ENCODE data around the gene SLC25A48. TPM values are rescaled to one million over a fixed set of nuclear protein-coding genes. Genes with fewer than 3 reads are reported as not detected.

SLC25A48 gene
- total RNA-seq, result not detected

GRCh38 chr5:135834639-135835529 is at the start of gene SLC25A48:
SLC25A48 (plus strand) TSS chr5:135834663; CDS start chr5:135834848, 185 bp downstream.
- Mint-ChIP-seq H3K4me1 (no peaks in the 10 kb centered on the region), H3K27me3 (peaks cover 39% of the 10 kb centered on the region), H3K27ac (no peak within 1 kb of the TSS), H3K36me3 (ENCODE audit: low read depth) (no peaks in the 10 kb centered on the region), H3K4me3 (no peak within 1 kb of the TSS), H3K9me3 (peaks cover 5% of the 10 kb centered on the region)
- ChIA-PET POLR2A (no interaction called here), CTCF (interaction anchor here (0.7 kb wide), 1 partner anchor 1357 kb away, joined by 3 read pairs; no protein-coding TSS in a partner anchor)
- peak; percentile 24 for DNase-seq

- ChIA-PET CTCF (no interaction called here), POLR2A (no interaction called here)
- H3K4me3 Mint-ChIP-seq, result no peak overlapping the region
- H3K27me3 Mint-ChIP-seq, result no peaks in the 10 kb centered on the region
- no peak for DNase-seq
- H3K27ac Mint-ChIP-seq, result no peak overlapping the region
- H3K9me3 Mint-ChIP-seq, result no peaks in the 10 kb centered on the region
- H3K4me1 Mint-ChIP-seq, result no peaks in the 10 kb centered on the region
- no peaks in the 10 kb centered on the region for H3K36me3 Mint-ChIP-seq (ENCODE audit: low read depth)
Measured at GRCh38 chr5:135800656-135801055, 33.8 kb upstream of the SLC25A48 start.

- no peaks in the 10 kb centered on the region for H3K36me3 Mint-ChIP-seq (ENCODE audit: low read depth)
- ChIA-PET POLR2A (no interaction called here), CTCF (no interaction called here)
- no peak overlapping the region for H3K4me3 Mint-ChIP-seq
- no peak for DNase-seq
- no peak overlapping the region for H3K27ac Mint-ChIP-seq
- H3K9me3 Mint-ChIP-seq, result no peaks in the 10 kb centered on the region
- peaks cover 2% of the 10 kb centered on the region for H3K27me3 Mint-ChIP-seq
- no peaks in the 10 kb centered on the region for H3K4me1 Mint-ChIP-seq
Measured at GRCh38 chr5:135810188-135810943, 24.1 kb upstream of the SLC25A48 start.

- POLR2A ChIA-PET, result no interaction called here
- Mint-ChIP-seq H3K4me1 (no peaks in the 10 kb centered on the region), H3K4me3 (no peak overlapping the region)
Measured at GRCh38 chr5:135811007-135811406, 23.5 kb upstream of the SLC25A48 start.

GRCh38 chr5:135813758-135814157 is 20.7 kb upstream of the SLC25A48 start:
- Mint-ChIP-seq H3K4me3 (no peak overlapping the region), H3K27me3 (peaks cover 13% of the 10 kb centered on the region), H3K9me3 (no peaks in the 10 kb centered on the region), H3K36me3 (ENCODE audit: low read depth) (no peaks in the 10 kb centered on the region), H3K27ac (no peak overlapping the region), H3K4me1 (no peaks in the 10 kb centered on the region)
- DNase-seq, result no peak
- POLR2A ChIA-PET, result no interaction called here
- CTCF ChIA-PET, result no interaction called here

More at GRCh38 chr5:135811007-135811406, 23.5 kb upstream of the SLC25A48 start:
- CTCF ChIA-PET, result no interaction called here
- H3K9me3 Mint-ChIP-seq, result no peaks in the 10 kb centered on the region
- no peak overlapping the region for H3K27ac Mint-ChIP-seq
- no peak for DNase-seq
- peaks cover 2% of the 10 kb centered on the region for H3K27me3 Mint-ChIP-seq
- no peaks in the 10 kb centered on the region for H3K36me3 Mint-ChIP-seq (ENCODE audit: low read depth)

- Mint-ChIP-seq H3K36me3 (ENCODE audit: low read depth) (no peaks in the 10 kb centered on the region), H3K9me3 (no peaks in the 10 kb centered on the region), H3K4me3 (no peak overlapping the region), H3K27me3 (peaks cover 13% of the 10 kb centered on the region), H3K4me1 (no peaks in the 10 kb centered on the region), H3K27ac (no peak overlapping the region)
- no peak for DNase-seq
- ChIA-PET CTCF (no interaction called here), POLR2A (no interaction called here)
Measured at GRCh38 chr5:135814316-135814715, 20.1 kb upstream of the SLC25A48 start.

- H3K36me3 Mint-ChIP-seq (ENCODE audit: low read depth), result no peaks in the 10 kb centered on the region
- H3K4me1 Mint-ChIP-seq, result no peaks in the 10 kb centered on the region
- DNase-seq, result no peak
- no peak overlapping the region for H3K27ac Mint-ChIP-seq
- ChIA-PET POLR2A (no interaction called here), CTCF (no interaction called here)
- H3K4me3 Mint-ChIP-seq, result no peak overlapping the region
- H3K9me3 Mint-ChIP-seq, result no peaks in the 10 kb centered on the region
- H3K27me3 Mint-ChIP-seq, result peaks cover 13% of the 10 kb centered on the region
Measured at GRCh38 chr5:135814812-135815211, 19.7 kb upstream of the SLC25A48 start.

- CTCF ChIA-PET, result interaction anchor here (0.8 kb wide), 1 partner anchor 10 kb away, joined by 3 read pairs; no protein-coding TSS in a partner anchor
- H3K4me3 Mint-ChIP-seq, result no peak overlapping the region
- no peaks in the 10 kb centered on the region for H3K9me3 Mint-ChIP-seq
- no peaks in the 10 kb centered on the region for H3K36me3 Mint-ChIP-seq (ENCODE audit: low read depth)
- POLR2A ChIA-PET, result no interaction called here
- no peak for DNase-seq
- H3K27me3 Mint-ChIP-seq, result peaks cover 12% of the 10 kb centered on the region
- H3K27ac Mint-ChIP-seq, result no peak overlapping the region
- no peaks in the 10 kb centered on the region for H3K4me1 Mint-ChIP-seq
Measured at GRCh38 chr5:135821061-135821801, 13.2 kb upstream of the SLC25A48 start.

- POLR2A ChIA-PET, result no interaction called here
- CTCF ChIA-PET, result interaction anchor here (0.8 kb wide), 1 partner anchor 9 kb away, joined by 3 read pairs; no protein-coding TSS in a partner anchor
- DNase-seq, result no peak
- H3K4me1 Mint-ChIP-seq, result no peaks in the 10 kb centered on the region
- H3K27me3 Mint-ChIP-seq, result peaks cover 9% of the 10 kb centered on the region
- no peaks in the 10 kb centered on the region for H3K9me3 Mint-ChIP-seq
- no peaks in the 10 kb centered on the region for H3K36me3 Mint-ChIP-seq (ENCODE audit: low read depth)
- no peak overlapping the region for H3K27ac Mint-ChIP-seq
- no peak overlapping the region for H3K4me3 Mint-ChIP-seq
Measured at GRCh38 chr5:135821802-135822201, 12.7 kb upstream of the SLC25A48 start.

- POLR2A ChIA-PET, result no interaction called here
- Mint-ChIP-seq H3K27me3 (peaks cover 9% of the 10 kb centered on the region), H3K4me1 (no peaks in the 10 kb centered on the region), H3K4me3 (no peak overlapping the region), H3K36me3 (ENCODE audit: low read depth) (no peaks in the 10 kb centered on the region), H3K9me3 (no peaks in the 10 kb centered on the region), H3K27ac (no peak overlapping the region)
- DNase-seq, result no peak
- CTCF ChIA-PET, result no interaction called here
Measured at GRCh38 chr5:135822286-135822685, 12.2 kb upstream of the SLC25A48 start.

GRCh38 chr5:135822959-135823358 is 11.5 kb upstream of the SLC25A48 start:
- DNase-seq, result no peak
- H3K36me3 Mint-ChIP-seq (ENCODE audit: low read depth), result no peaks in the 10 kb centered on the region
- POLR2A ChIA-PET, result no interaction called here

GRCh38 chr5:135823881-135824280 is 10.6 kb upstream of the SLC25A48 start:
- Mint-ChIP-seq H3K9me3 (no peaks in the 10 kb centered on the region), H3K4me3 (no peak overlapping the region), H3K4me1 (no peaks in the 10 kb centered on the region), H3K27me3 (no peaks in the 10 kb centered on the region), H3K36me3 (ENCODE audit: low read depth) (no peaks in the 10 kb centered on the region), H3K27ac (no peak overlapping the region)
- no peak for DNase-seq
- ChIA-PET POLR2A (no interaction called here), CTCF (no interaction called here)

More at GRCh38 chr5:135822959-135823358, 11.5 kb upstream of the SLC25A48 start:
- CTCF ChIA-PET, result no interaction called here
- no peak overlapping the region for H3K27ac Mint-ChIP-seq
- no peaks in the 10 kb centered on the region for H3K4me1 Mint-ChIP-seq
- H3K27me3 Mint-ChIP-seq, result peaks cover 6% of the 10 kb centered on the region
- H3K4me3 Mint-ChIP-seq, result no peak overlapping the region
- H3K9me3 Mint-ChIP-seq, result no peaks in the 10 kb centered on the region

- no peak overlapping the region for H3K27ac Mint-ChIP-seq
- POLR2A ChIA-PET, result no interaction called here
- H3K27me3 Mint-ChIP-seq, result no peaks in the 10 kb centered on the region
- H3K36me3 Mint-ChIP-seq (ENCODE audit: low read depth), result no peaks in the 10 kb centered on the region
- DNase-seq, result no peak
- no peaks in the 10 kb centered on the region for H3K4me1 Mint-ChIP-seq
- no peak overlapping the region for H3K4me3 Mint-ChIP-seq
- no peaks in the 10 kb centered on the region for H3K9me3 Mint-ChIP-seq
- CTCF ChIA-PET, result no interaction called here
Measured at GRCh38 chr5:135824541-135825041, 9.9 kb upstream of the SLC25A48 start.

All from activated CD4-positive, alpha-beta memory T cell treated with anti-CD3 and anti-CD28 coated beads, Interleukin-2, amount 10 ng/mL, durations not matched to agents 7 days and 5 days (primary cell).